HTR-8/SVneo (cell line): ENCODE data around the gene SBF2.

Experiments
- DNase-seq: peaks from one replicate; pipeline ENCODE4 v3.0.0; 2011; ENCODE audit warnings: low spot score, mixed read lengths; ENCODE audit not compliant: insufficient read length
- FAIRE-seq: peaks from 2 replicates; lab custom pipeline; 2011; peaks lifted over from hg19 to GRCh38; lab: Jason Lieb, UNC

The SBF2 gene

DNA sequence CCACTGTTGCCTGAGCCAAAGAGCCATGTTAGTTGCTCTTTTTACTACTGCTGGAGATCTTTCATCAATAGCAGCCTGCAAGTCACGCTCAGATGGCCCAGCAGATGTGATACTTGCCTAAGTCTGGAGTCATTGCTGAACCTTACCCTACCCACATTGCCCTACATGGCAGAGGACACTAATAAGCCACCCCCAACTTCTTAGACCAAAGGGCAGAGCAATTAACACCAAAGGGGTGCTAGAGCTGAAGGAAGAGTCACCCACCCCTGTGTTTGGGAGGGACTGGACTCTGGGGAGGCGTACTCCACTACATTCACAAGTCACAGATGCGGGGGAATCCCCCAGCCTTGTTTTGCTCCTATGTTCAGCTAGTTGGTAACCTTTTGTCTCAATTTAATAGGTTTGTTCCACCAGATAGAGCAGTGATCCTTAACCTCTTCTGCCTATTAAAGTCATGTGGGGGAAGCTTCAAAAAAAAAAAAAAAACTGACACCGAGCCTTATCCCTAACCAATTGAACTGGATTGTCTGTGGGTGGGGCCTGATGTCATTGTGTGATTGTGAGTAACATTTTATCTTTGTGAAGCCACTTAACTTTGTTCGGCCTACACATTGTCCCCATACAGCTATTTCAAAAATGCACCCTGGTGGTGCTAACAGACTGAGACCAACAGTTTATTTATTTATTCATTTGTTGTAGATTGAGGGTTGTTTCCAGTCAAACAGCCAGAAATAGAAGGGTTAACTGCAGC, 23.9 kb upstream of the SBF2 start:
- FAIRE-seq: no peak
- no peak for DNase-seq

DNA sequence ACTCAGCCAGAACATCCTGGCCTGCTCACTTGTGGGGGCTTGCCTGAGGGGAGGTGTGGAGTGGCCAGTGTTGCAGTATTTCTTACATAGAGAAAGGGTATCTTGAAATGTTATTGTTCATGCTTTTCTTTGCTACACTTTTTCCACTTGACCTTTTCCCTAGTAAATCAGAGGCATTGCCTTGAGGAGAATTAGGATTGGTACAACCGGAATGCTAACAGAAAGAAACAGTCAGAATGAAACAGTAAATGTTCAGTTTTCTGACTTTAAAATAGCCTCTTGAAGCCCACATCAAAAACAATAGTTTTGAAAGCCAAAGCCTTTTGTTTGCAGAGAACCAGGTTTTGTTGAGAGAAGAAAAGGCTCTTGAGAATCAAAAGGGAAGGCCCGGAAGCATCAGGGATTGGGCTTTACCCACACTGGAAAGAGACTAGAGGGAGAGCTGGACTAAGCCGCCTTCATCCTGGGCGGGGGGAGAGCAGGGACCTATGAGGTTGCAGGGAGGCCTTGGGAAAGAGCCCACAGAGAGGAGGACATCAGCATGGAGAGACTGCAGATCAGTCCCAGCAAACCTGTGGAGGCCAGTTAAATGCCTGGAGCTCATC, 23.2 kb upstream of the SBF2 start:
- FAIRE-seq: no peak
- DNase-seq: no peak

DNA sequence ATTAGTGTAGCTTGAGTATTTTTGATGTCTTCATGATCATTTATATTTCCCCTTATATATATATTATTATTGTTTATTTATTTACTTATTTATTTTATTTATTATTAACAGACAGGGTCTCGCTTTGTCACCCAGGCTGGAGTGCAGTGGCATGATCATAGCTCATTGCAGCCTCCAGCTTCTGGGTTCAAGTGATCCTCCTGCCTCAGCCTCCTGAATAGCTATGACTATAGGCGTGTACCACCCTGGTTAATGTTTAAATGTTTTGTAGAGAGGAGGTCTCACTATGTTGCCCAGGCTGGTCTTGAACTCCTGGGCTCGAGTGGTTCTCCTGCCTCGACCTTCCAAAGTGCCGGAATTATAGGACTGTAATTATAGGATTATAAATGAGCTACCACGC, 21.1 kb upstream of the SBF2 start:
- DNase-seq (no peak), FAIRE-seq (no peak)

DNA sequence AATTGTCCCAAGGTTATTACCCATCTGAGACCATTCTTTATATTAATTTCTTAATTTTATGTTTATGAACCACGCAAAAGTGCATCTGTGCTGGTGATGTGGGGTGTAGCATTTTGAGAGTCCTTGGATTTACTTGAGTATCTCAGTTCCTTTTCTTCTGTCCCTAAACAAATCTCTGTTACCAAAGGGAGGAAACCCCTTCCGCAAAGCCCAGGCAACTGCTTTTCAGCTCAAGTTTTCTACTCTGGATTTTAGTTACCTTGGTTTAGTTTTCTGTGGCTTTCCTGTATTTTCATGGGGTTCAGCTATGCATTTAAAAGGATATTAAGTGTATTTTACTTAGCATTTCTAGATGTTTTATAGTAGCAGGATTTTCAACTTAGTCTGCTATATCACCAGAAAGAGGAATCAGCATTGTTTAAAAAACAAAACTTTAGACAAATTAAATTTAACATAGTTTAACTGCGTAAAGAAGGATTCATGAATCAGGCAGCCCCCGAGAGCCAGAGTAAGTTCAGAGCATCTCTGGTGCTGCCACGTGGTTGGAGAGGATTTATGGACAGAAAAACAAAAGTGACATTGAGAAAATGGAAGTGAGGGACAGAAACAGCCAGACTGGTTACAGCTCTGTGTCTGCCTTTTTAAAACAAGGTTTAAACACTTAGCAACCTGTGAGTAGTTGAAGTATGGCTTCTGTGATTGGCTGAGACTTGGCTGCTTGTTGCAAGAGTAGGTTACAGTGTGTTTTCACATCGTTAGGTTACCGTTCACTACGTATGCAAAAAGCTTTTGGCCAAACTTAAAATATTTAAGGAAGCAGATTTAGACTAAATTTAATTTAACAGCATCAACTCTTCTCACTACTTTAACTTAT, 20.4 kb upstream of the SBF2 start:
- no peak for DNase-seq
- FAIRE-seq: no peak

DNA sequence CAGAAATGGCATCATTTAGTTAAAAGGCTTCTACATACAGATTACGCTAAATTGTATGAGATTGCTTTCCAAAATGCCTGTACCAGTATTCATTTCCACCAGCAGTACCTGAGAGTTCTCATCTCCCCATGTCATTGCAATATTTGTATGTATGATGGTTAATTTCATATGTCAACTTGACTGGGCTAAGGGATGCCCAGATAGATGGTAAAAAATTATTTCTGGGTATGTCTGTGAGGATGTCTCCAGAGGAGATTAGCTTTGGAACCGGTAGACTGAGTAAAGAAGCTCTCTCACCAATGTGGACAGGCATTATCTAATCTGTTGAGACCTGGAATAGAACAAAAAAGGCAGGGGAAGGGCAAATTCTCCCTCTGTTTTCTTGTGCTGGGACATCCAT, 17.8 kb upstream of the SBF2 start:
- FAIRE-seq: no peak

DNA sequence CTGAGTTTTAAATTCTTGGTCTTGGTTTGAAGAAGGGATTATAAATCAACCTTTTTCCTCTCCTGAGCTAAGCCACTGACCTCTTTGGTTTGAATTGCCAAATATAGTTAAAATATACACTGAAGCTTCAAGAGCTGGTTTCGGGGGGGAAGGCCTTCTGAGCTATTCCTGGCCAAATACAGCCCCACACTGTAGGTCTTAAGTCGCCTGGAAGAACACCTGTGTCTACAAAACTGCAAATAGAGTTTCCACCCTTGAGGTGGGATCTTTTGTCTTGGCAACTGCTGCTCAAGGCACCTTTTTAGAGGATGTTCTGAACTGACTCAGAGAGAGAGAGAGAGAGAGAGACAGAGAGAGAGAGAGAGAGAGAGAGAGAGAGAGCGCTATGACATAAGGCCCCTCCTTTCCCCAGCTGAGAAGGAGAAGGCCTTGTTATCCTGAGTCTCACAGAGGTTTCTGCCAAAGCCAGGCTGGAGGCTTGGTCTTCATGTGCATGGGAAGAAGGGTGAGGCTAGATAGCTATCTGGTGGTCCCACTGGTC, 16.4 kb upstream of the SBF2 start:
- DNase-seq (no peak), FAIRE-seq (no peak)

More for the DNA sequence above, 17.8 kb upstream of the SBF2 start:
- no peak for DNase-seq

DNA sequence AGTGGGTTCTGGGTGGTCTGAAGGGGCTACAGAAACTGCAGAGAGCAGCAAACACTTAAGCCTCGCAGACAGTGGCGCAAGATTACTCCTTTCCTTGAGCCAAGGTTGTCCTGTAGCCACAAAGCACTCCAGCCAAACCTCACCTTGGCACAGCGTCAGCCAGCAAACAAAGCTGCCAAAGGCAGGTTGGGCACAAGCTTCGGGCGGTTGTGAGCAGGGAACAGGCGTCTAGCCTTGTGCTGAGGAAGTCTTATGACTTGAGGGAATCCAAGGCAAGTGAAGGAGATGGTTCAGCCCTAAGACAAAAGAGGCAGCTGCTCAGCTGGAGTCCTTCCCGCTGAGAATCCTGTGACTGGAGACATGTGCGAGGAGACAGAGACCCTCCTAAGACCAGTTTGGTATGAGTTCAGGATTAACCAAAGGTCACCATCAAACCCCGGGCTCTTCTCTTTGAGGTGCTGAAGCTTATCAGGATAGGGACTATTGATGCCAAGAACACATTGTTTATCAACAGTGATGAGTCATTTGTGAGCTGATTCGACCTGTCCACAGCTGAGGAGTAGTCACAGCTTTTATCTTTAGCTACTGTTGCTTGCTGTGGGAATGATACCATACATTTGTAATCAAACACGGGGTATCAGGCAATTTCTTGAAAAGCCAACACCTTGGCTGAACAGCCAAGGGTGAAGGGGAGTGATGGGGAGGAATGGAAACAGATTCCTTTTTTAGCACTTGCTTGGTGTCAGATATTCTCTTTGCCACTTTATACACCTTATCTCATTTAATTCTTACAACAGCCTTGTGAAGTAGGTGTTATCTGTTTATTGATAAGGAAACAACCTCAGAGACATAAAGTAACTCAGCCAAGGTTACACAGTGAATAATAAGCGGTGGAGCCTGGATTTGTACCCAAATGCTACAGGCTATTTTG, 15.4 kb upstream of the SBF2 start:
- FAIRE-seq: peak; percentile 4

DNA sequence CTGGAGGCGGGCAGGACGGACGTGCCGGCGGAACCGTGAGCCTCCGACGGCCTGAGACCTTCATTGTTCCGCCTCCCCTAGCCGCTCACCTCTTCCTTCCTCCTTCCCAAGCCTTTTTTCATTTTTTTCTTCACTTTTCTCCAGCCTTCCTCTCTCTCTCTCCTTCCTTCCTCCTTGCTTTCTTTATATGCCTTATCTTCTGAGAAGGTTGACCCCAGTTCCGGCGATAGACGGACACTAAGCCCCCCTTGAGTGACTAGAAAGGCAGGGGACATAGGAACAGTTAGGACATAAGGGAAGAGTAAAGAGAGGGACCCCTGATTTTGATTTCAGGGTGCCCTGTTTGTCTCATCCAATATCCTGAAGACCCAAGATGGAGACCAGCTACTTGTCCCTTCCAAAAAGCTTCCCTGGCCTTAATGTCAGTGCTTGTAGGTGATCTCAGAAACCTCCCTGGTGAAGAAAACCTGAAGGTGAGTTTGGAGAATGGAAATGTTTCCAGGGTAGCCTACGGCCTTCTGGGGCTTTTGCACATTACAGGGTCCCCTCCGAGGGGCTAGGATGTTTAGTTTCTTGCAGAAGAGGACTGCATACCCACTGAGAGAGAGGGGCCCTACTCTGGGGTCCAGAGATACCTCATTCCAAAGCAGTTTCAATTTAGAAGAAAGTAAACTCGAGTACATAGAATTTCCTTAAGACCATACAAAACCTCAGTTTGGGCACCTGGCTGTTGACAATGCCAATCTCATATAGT, 14.4 kb upstream of the SBF2 start:
- DNase-seq (no peak), FAIRE-seq (no peak)

More for the DNA sequence above, 15.4 kb upstream of the SBF2 start:
- DNase-seq: no peak

DNA sequence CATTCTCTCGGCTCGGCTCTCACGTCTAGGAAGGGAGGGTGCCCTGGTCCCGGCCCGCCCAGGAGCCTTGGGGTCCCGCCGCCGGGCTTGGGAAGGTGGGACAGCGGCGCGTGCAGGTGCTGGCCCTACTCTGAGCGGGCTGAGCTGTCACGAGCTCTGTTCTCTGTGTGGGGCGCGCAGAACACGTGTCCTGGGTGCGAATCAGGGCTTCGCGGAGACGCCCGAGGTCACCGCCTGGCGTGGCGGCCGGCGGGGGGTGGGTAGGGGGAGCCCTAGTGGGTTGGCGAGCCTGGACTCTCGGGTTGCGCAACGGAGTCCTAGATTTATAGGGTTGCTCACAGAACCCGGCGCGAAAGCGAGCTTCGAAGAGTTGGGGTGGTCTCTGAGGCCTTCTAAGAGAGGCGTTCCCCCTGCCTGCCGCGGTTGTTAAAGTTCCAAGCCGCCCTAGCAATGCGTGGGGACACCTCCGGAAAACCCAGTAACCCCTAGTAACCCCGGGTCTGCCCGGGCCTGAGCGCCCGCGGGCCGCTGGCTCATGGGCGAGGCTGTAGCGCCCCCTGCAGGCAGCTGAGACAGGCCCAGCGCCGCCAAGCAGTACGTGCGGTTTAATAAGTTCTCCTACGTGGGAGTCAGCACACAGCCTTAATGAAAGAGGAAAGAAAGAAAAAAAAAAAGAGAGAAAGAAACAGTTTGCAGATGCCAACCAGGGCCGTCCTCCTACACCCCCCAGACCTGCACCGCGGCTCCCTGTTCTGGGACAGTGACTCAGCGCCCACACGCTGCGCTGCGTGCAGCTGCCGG, 13.6 kb upstream of the SBF2 start:
- FAIRE-seq (no peak), DNase-seq (no peak)

DNA sequence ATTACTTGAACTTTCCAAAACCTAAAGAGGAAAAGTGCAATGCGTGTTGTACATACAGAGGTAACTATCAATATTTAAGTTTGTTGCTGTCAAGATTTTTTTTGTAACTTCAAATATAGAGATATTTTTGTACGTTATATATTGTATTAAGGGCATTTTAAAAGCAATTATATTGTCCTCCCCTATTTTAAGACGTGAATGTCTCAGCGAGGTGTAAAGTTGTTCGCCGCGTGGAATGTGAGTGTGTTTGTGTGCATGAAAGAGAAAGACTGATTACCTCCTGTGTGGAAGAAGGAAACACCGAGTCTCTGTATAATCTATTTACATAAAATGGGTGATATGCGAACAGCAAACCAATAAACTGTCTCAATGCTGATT, 13.0 kb upstream of the SBF2 start:
- FAIRE-seq (no peak), DNase-seq (no peak)

DNA sequence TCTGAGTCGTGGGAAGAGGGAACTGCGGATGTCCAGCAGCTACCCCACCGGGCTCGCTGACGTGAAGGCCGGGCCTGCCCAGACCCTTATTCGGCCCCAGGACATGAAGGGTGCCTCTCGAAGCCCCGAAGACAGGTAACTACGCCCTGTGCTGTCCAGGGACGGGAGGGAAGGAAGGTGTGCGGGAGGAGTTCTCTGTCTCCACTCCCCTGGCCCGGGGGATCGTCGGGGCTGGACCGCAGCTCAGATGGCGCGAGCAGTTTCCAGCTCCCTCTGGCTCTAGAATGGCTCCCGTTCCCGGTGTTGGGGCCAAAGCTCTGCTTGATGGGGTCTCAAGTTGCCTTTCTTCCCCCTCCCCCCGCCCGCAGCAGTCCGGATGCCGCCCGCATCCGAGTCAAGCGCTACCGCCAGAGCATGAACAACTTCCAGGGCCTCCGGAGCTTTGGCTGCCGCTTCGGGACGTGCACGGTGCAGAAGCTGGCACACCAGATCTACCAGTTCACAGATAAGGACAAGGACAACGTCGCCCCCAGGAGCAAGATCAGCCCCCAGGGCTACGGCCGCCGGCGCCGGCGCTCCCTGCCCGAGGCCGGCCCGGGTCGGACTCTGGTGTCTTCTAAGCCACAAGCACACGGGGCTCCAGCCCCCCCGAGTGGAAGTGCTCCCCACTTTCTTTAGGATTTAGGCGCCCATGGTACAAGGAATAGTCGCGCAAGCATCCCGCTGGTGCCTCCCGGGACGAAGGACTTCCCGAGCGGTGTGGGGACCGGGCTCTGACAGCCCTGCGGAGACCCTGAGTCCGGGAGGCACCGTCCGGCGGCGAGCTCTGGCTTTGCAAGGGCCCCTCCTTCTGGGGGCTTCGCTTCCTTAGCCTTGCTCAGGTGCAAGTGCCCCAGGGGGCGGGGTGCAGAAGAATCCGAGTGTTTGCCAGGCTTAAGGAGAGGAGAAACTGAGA, 12.2 kb upstream of the SBF2 start:
- FAIRE-seq: no peak

DNA sequence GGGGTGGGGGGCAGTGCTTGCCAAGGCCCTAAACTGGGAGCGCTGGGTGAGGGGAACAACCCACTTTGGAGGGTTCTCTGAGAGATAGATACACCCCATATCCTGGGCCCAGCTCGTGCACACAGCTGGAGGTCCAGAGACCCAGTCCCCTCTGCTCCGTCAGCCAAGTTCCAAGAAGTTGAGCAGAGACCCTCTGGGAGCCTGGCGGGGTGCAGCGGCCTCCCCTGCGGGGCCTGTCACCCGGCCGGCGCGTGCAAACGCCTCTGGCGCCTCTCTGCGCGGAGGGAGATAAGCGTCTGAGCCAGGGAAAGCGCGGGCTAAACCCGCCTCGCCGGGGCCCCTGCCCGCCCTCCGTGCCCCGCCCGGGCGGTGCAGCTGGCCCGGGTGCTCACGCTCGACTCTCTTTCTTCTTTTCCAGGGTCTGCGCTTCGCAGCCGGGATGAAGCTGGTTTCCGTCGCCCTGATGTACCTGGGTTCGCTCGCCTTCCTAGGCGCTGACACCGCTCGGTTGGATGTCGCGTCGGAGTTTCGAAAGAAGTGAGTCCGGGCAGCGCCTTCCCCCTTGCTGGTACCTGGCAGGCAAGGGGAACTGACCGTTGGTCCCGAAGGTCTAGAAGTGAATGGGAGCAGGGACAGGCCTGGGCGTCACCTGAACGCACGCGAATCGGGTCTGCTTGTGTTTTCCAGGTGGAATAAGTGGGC, 11.4 kb upstream of the SBF2 start:
- FAIRE-seq (no peak), DNase-seq (no peak)

More for the DNA sequence above, 12.2 kb upstream of the SBF2 start:
- DNase-seq: no peak

DNA sequence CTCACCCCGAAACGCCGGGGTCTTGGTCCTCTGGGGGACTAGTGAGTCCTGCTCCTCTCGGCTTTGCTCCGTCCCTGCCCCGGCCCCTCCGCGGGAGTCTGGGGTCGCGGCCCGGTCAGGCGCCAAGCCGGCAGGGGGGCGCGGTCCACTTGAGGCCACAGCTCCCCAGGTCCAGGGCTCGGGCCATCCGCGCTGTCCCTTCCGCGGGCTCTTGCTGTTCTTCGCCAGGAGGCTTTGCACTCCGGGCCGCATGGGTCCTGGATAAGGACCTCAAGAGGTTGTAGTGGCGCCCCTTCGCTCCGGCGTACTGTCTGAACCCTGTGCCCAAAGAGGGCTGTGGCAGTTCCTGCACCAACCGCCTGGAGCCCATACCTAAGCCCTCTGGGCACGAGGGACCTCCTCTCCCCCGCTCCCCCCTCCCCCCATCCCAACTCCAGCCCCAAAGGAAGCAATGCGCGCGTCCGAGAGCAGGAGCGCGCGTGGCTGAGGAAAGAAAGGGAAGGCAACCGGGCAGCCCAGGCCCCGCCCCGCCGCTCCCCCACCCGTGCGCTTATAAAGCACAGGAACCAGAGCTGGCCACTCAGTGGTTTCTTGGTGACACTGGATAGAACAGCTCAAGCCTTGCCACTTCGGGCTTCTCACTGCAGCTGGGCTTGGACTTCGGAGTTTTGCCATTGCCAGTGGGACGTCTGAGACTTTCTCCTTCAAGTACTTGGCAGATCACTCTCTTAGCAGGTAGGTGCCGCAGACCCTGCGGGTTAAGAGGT, 10.7 kb upstream of the SBF2 start, which contains the start of gene ADM:
TSS of gene ADM (plus strand) at position 579 of the 767 bp plus-strand sequence. CDS start 628 bp downstream, outside the sequence.
- DNase-seq (peak; percentile 86), FAIRE-seq (peak; percentile 48)

DNA sequence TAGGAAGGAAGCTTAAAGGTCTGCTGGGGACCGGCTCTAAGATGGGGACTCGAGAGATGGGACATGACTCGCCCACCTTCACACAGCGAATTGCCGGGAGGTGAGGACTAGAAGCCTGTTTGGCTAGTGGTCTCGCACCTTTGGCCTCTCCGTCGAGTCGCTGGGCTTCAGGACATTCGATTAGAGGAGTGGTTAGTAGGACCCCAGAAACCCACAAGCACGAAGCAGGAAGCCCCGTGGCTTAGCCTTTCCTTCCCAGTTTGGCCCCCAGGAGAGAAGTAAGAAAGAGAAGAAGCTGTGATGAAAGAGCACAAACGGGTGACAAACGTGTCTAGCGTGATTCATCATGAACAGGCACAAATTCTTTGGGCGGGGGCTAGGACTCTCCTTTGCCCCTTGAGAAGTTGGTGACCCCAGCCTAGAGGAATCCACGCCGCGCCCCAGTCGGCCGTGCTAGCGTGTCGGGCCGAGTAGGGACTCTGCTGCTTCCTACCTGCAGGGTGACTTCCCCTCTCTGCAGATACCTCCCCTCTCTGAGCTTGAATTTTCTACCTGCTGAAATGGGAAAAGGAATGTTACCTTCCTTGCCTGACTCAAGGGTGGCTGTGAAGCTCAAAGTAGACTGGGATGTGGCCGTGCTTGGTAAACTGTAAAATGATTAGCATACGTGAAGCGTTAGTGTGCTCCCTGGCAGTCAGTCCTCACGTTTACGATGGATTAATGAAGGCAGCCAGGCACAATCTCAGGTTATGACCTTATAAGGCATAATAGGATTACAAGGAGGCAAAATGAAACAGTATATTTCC, 9.7 kb upstream of the SBF2 start:
- DNase-seq (peak; percentile 27), FAIRE-seq (peak; percentile 63)
